Mucosa of gallbladder (tissue), 1 donor: Measurements from ENCODE around the gene PLEKHF1. TPM values are rescaled to one million over a fixed set of nuclear protein-coding genes. Genes with fewer than 3 reads are reported as not detected.
"Not testable (repeated sequence)": the region's sequence is repeated elsewhere in the genome, so short reads cannot be mapped to it uniquely, and the experiment has no call there.

Source experiments
- DNase-seq: peaks from one replicate; pipeline ENCODE4 v3.0.0-alpha.2; 2020; ENCODE audit warnings: low spot score
- total RNA-seq: library from RNA; stranded (reverse); gene quantifications from one replicate; pipeline ENCODE4 v1.2.1, GENCODE V29; 2021
- donor health status: DM: no; HTN: no; CAD: no.

Gene PLEKHF1
- total RNA-seq, 1 donor from 2014 or later: 15.7 TPM

DNA sequence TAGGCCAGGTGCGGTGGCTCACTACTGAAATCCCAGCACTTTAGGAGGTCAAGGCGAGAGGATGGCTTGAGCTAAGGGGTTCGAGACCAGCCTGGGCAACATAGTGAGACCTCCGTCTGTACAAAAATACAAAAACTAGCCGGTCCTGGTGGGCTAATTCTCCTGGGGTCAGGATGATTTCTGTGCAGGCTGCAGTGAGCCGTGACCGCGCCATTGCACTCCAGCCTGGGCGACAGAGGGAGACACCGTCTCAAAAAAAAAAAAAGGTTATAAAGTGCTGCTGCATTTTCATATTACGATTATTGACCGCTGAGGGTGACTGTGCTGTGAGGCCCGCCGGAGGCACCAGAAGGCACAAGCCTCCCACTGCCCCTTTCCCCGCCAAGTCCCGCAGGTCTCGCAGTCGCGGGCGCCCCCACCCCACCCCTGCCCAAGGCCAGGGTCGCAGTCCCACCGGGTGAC is 477 bp upstream of the PLEKHF1 start:
- no peak for DNase-seq

DNA sequence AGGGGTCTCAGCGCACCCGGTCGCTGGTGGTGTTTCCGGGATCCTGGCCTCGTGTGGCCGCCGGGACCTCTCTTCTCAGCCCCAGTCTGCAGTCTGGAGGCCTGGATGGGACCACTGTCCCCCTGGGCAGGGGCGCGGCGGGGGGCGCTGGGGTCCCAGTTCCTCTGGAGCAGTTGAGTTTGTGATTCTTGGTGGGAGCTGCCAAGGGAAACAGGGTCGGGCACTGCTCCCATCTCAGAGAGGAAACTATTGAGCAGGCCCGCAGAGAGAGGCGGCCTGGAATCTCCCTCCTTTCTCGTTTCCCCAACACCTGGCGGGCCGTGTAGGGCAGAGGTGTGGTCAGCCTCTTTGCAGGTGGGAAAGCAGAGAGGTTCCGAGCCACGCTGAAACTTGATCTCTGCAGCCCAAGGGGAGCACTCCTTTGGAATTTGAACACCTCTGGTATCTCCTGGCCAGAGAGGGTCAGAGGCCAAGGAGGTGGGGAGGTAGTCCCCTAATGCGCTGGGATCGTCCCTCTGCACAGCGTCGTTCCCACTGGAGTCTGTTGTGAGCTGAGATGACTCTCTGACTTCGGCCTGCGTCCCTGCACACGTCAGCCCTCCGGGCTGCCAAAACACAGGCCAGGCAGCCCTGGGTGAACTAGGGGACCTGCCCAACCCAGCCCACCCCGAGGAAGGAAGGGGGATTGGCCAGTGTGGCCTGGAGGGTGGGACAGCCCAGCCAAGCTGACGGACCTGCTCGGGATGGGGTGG is 741 bp downstream of the PLEKHF1 start:
- DNase-seq: peak; percentile 52

DNA sequence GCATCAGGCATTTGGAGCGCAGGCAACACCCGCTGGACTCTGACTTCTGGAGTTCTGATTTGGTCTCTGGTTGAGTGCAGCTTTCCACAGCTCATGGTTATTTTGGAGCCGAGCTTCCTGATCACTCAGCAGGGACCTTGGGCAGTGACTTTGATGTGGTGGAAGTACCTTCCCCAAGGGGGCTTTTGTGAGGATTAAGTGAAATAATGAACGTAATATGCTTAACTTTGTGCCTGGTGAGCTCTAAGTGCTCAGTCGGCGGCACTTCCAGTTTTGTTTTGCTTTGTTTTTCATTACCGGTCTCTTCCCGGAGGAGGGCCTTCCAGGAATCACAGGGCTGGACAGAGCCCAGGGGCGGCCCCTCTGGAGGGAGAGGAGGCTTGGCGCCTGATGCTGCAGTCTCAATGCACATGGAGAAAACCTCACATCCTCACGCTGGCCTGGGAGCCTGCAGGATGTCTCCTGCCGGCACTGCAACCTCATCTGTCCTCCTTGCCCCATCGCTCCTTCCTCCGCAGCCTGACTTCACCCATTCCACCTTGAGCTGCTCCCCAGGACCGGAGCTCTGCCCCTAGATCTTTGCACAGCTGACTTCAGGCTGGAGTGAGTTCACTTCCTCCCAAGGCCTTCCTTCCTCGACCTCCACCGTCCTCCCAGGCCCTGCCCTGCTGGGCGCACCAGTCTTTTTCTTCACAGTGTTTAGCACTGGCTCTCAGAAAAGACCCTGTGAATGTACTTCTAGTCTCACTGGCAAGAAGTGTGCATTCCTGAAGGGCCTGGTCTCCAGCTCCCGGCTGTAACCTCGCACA is 1.5 kb downstream of the PLEKHF1 start:
- peak; percentile 64 for DNase-seq

DNA sequence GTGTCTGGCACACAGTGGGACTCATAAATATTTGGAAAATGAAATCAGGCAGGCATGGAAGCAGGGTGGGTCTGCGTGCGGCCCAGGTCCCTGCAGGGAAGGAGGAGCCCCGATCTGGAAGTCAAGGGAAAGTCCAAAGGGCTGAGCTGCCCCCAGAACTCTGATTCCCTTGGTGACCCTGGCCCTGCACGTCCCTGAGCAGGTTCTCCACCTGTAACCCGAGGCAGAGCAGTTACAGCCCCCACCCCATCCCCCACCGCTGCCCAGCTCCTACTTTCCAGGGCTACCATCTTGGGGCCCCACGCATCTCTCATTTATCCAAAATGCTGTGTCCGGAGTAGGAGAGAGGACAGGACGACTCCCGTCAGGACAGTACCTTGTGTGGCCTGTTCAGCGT is 2.1 kb downstream of the PLEKHF1 start:
- no peak for DNase-seq

DNA sequence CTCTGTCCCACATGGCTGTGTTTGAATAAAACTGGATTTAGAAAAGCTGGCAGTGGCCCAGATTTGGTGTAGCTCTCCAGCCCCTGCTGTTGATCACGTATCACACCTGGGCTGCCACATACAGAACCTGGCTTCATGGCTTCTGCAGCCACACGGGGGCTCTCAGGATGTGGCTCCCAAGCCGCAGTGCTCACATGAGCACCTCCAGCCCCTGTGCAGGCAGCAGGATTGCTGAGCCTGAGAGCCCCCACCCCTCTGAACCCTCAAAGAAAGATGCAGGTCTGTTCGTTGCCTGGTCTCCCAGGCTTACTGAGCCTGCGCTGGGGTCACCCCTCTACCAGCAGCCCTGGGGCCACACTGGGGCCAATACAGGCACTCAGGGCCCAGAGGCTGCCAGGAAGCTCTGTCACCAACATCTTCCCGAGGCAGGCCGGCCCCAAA is 2.7 kb downstream of the PLEKHF1 start:
- no peak for DNase-seq

DNA sequence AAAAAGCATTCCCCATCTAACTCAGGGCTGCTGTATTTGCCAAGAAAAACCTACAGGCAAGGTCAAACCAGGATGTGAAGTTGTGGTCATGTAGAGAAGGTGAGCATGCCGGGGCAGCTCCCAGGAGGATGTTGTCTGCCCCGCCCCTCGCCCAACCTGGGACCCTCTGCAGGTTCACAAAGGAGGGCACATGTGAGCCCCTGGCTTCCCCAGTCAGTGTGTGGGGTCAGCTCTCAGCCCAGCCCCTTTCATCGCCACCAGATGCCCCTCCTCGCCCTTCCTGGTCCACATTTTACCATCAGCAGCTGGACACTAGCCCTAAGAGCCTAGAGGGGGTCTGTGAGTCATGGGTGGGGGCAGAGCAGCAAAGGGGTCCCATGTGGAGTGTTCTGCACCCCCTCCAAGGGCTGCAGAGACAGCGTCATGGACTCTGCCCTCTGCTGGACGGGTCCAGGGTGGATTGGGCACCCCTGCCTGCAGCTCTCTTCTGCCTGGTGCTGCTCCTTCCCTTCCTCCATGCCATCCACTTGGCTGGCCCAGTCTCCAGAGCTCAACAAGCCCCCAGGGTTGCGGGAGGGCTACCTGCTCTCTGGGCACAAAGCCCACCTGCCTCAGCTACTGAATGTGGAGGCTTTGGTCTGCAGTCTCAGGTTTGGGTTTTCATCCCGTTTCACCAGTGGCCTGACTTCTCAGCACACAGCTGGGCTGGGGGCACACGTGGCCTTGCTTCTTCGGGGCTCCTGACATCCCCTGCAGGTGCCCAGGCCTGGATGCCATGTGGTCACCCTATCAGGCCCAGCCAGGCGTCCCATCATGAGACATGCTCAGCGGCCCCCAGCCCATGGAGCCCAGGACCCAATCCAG is 3.7 kb downstream of the PLEKHF1 start:
- no peak for DNase-seq

DNA sequence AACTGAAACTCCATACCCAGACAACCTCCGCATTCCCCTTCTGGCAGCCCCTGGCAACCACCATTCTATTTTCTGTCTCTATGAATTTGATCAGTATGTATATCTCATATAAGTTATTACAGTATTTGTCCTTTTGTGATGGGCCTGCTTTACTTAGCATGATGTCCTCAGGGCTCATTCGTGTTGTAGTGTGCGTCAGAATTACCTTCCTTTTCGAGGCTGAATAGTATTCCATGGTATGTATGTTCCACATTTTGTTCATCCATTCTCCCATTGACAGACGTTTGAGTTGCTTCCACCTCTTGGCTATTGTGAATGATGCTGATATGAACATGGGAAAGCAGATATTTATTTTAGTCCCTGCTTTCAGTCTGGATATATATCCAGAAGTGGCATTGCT is 5.0 kb downstream of the PLEKHF1 start:
- DNase-seq: no peak

DNA sequence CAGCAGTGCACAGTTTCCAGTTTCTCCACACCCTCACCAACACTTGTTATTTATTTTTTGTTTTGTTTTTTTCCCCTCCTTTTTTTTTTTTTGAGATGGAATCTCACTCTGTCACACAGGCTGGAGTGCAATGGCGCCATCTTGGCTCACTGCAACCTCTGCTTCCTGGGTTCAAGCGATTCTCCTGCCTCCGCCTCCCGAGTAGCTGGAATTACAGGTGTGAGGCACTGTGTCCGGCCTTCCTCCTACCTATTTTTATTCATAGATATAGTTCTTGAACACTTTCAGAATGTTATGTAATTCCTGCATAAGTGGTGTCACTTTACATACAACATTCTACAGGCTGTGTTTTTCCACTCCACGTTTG is 5.7 kb downstream of the PLEKHF1 start:
- DNase-seq: not testable (repeated sequence)

DNA sequence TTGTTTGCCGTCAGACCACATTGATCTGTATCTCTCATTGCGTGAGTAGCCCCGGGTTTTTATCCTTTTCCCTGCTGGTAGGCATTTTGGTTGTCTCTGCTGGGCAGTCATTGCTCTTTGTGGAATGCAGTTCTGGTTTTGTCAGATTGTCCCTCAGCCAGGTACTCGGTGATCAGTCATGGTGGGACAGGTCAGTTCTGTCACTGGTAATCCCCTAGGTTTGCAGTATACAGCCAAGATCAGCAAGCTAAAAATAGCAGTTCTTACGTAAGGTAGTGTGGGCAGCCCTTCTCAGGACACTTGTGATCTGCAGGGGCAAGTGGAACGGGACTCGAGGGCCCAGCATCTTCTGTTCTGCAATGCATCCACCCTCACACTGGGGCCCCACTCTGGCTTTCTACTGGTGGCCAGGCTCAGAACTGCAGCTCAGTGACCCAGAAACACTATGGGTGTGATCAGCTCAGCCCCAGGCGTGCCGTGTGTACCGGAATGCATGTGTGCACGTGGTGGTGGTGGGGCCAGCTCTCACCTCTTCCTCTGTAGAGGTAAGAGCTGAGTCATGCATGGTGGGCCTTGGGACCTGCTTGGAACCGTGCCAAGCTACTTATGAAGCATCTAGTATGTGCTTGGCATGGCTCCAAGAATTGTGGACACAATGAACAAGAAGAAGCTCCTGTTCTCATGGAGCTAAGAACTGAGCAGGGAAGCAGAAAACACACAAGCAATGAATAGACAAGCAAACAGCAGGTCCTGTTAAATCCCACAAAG is 6.3 kb downstream of the PLEKHF1 start:
- peak; percentile 58 for DNase-seq

DNA sequence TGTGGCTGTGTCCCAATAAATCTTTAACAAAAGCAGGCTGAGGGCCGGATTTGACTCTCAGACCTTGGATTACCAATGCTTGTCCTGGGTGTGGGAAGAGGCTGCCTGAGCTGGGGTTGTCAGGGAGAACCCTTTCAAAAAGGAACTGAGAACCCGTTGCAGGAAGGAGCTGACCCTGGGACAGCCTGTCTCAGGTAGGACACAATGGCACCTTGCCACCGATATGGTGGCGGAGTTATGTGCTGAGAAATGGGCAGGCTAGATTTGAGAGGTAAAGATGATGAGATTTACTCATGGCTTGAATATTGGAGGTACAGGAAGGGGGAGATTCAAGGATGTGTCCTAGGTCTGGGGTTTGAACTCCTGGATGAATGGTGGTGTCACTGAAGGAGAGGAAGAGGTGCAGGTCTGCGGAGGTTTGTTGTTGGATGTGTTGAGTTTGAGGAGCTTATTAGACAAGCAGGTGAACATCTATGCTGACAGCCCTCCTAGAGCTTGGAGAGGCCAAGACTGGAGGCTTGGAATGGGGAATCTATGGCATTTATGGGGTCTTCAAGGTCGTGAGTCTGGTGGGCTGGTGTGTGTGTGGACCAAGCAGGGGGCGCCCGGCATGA is 7.2 kb downstream of the PLEKHF1 start:
- DNase-seq: no peak

DNA sequence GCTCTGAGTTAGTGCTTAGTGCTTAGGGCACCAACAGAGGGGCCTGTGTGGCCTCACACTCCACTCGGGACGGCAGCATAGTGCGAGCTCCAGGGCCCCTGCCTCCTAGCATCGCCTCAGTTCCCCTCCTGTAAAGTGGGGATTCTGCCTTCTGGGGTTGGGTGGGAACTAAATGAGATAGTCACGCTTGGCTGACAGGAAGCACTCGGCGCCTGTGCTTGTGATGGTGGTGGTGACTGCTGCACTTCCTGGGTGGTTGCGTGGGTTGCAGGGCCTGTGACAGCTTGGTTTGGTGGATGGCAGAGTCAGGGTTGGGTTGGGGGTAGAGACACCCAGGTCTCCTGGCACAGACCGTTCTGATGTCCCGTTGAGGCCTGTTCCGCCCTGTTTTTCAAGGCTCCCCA is 7.7 kb downstream of the PLEKHF1 start:
- no peak for DNase-seq

DNA sequence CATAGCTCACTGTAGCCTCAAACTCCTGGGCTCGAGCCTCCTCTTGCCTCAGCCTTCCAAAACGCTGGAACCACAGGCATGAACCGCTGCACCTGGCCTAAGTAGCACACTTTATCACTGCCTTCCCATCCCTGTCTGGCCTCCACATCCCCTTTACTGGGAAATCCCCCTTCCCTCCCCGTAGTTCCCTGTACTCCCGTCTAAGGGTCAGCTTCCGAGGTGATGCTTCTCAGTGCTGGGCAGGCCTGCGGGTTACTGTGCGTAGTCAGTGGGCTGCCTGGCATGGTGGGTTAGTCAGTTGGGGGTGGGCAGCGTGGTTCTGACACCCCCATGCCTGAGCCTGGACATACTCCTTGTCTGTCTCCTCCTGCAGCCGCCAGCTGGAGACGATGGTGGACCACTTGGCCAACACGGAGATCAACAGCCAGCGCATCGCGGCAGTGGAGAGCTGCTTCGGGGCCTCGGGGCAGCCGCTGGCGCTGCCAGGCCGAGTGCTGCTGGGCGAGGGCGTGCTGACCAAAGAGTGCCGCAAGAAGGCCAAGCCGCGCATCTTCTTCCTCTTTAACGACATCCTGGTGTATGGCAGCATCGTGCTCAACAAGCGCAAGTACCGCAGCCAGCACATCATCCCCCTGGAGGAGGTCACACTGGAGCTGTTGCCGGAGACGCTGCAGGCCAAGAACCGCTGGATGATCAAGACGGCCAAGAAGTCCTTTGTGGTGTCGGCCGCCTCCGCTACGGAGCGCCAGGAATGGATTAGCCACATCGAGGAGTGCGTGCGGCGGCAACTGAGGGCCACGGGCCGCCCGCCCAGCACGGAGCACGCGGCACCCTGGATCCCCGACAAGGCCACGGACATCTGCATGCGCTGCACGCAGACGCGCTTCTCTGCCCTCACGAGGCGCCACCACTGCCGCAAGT is 8.4 kb downstream of the PLEKHF1 start:
- no peak for DNase-seq

DNA sequence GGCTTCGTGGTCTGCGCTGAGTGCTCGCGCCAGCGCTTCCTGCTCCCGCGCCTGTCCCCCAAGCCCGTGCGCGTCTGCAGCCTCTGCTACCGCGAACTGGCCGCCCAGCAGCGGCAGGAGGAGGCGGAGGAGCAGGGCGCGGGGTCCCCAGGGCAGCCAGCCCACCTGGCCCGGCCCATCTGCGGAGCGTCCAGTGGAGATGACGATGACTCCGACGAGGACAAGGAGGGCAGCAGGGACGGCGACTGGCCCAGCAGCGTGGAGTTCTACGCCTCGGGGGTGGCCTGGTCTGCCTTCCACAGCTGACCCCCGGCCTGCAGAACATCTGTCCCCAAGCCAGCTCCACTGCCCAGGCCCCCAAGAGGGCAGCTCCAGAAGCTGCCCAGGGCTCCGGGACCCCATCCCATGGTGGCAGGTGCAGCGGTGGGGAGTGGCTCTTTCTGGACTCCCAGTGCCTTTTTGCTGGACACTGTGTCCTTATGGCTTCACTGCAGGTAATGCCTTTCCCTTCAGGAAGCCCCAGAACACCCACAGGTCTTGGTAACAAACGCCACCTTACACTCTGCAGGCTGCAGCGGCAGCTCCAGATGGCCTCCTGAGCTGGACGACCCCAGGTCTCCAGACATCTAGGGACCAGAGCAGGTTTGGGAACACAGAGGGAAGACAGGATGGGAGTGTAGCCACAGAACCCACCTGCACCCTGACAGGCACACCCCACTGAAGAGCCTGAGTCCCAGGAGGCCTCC is 9.3 kb downstream of the PLEKHF1 start:
- no peak for DNase-seq

DNA sequence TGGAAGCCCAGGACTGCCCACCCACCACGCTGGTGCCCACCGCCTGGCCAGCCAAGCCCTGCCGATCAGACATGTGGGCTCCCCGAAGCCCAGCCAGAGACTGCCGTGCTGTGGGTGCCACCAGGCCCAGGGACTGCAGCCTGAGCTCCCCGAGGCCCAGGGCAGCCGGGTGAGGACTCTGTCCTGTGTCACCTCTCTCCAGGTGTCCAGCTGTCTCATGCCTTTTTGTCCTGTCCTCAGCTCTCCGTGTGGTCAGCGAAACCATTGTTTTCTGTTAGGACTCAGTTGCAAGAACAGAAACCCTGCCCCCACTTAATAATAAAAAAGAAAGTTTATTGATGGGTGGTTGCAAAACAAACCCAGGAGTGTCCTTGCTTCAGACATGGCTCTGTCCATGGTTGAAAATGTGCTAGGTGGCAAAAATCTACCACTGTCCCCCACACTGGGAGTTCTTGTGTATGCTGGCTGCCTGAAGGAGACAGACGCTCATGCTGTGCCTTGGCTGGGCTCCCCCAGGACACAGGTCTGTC is 9.9 kb downstream of the PLEKHF1 start:
- no peak for DNase-seq

DNA sequence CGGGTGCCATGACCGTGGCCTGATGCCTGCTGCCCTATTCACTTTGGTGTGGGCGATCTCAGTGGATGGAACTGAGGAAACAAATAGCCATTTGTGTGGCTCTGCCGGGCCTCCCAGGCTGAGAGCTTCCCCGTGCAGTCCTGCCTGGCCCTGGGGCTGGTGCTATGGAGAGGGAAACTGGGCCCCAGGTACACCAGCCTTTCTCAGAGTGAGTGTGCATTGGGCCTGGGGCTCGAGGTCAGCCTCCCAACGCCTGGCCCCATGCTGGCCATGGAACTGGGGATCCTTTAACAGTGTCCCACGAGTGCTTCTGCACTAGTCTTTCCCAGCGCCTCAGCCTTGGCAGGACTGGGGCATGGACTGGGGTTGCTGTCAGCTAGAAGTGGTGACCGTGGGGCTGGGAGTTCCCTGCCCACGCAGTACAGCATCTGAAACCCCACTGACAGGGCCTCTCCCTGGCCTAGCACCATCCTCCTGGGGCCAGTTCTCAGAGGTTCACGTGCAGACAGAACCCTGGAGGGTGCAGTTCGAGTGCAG is 10.5 kb downstream of the PLEKHF1 start:
- no peak for DNase-seq

DNA sequence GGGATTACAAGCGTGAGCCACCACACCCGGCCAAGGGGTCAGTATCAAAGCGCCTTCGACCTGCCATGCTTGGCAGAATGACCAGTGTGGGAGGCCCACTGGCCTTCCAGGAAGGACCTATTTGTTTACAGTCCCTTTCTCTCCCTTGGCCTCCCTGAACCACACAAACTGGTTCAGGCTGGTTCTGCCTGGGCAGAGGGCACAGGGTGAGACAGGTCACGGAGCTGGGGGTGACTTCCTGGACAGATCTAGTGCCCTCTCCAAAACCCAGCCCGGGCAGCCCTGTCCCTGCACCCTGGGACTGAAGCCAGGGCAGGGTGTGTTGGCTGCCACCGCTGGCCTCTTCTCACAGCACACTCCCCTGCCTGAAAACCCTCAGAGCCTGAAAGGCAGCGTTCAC is 11.3 kb downstream of the PLEKHF1 start:
- DNase-seq: no peak

DNA sequence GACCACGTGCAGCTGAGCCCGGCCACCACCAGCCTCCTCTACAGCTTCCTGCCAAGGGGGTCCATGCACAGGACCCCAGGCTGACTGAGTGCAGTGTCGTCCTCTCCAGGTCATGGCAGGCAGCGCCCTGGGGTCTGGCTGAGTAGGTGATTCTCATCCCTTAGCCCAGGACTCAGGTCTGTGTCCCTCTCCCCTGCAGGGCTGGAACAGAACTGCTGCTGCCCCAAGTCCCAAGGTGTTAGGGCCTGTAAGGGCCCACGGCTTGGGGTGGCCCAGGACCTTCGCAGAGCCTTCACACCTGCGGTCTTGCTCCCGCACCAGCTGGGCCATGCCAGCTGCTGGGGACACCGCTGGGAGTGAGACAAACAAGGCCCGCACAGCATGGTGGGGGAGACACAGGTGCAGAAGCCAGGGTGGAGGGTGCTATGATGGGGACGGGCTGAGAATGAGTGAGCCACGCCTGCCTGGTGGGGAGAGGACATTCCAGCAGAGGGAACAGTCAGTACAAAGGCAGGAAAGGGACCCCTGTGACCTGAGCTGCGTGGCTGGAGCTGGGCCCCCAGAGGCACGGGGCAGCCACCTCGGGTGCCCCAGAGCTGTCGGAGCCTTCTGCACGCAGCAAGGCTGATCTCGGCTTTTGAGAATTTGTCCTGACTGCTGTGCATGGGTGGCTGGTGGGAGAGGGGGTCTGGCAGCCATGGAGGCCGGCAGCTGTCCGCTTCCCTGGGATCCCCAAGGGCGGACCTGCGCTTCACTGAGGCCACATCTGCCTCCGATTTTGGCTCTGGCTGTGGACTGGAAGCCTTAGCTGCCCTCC is 11.9 kb downstream of the PLEKHF1 start:
- no peak for DNase-seq
